Left colon (tissue), 2 donors: ENCODE measurements around the gene TMEM52. TPM values are rescaled to one million over a fixed set of nuclear protein-coding genes. Genes with fewer than 3 reads are reported as not detected.

Experiments
- ATAC-seq: fragments of 200-7000 bp; cut with Tn5 transposase; one replicate; pipeline ENCODE4 v1.9.1; 2020; ENCODE audit warnings: mild to moderate bottlenecking, moderate library complexity
- DNase-seq, 2 donors: peaks; one replicate each; pipeline ENCODE4 v3.0.0-alpha.2; 2020
- intact Hi-C, 2 donors: fragments of 100-400 bp; cut with DNase I in 1 of 2; cut with micrococcal nuclease in 1 of 2; formaldehyde crosslinking; loops; one replicate each; pipeline versions ENCODE4 v1.11.2 to v1.14.0; 2022; cut with DNase I, micrococcal nuclease
- total RNA-seq, 2 donors: library from RNA; stranded (reverse); fragmentation: NEBNext Ultra II Directional; extraction: Animal tissue kit (Norgen Biotek cat#: 25700); gene quantifications; one replicate each; pipeline ENCODE4 v1.2.1, GENCODE V29; 2021
- donor health status: DM: no; HTN: no; CAD: no.
- donor health status: DM: yes; HTN: yes; CAD: no.

The TMEM52 gene
- total RNA-seq, 2 donors from 2014 or later: 4.1 to 4.3 TPM

DNA sequence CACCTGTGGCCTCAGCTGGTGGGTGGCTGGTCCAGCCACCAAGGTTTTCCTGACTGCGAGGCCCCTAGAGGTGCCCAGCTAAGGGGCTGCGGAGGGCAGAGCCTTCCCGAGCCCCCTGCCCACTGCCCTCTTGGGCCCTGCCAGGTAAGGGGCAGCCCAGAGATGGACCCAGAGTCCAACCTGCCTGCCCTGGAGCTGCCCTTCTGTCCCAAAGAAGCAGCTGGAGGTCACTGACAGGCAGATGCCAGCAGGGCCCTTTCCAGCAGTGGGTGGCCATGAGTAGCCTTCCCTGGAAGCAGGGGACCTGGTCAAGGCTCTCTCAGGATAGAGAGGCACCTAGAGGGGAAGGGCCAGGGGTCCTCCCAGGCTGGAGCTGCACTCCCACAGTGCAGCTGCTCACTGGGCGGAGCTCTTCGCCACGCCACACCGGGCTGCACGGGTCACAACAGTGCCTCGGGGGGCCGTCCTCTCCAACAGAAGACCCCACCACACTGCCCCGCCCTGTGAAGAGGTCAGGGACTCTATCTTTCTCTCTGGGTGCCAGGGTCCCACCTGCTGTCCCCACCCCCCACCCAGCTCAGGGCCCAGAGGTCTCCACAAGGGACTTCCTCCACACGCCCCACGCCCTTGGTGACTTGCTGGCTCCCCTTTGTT lies 17.3 kb downstream of the TMEM52 start:
- intact Hi-C loops: no loop called here
- ATAC-seq: no peak
- no peak for DNase-seq

DNA sequence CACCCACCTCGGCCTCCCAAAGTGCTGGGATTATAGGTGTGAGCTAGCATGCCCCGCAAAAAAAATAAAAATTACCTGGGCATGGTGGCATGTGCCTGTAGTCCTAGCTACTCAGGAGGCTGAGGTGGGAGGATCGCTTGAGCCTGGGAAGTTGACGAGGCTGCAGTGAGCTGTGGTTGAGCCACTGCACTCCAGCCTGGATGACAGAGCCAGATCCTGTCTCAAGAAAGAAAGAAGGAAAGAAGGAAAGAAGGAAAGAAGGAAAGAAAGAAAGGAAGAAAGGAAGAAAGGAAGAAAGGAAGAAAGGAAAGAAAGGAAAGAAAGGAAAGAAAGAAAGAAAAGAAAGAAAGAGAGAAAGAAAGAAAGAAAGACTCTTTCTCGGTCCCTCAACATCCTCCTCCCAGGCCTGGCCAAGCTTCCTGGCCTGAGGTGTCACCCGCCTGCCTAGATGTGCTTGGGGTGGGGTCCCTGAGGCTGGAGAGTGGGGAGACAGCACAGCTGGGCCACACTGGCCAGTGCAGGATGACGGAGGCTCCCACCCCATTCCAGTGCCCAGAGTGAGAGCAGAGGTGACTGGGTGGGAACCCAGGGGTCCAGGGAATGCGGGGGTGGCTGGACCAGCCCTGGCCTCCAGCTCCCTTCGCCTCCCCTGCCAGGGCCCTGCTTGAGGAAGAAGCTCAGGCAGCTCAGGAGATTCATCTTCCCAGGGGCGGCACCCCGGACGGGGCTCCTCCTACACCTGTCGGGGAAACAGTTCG lies 18.0 kb downstream of the TMEM52 start:
- DNase-seq (no peak), ATAC-seq (peak; percentile 20)
- intact Hi-C loops: no loop called here

DNA sequence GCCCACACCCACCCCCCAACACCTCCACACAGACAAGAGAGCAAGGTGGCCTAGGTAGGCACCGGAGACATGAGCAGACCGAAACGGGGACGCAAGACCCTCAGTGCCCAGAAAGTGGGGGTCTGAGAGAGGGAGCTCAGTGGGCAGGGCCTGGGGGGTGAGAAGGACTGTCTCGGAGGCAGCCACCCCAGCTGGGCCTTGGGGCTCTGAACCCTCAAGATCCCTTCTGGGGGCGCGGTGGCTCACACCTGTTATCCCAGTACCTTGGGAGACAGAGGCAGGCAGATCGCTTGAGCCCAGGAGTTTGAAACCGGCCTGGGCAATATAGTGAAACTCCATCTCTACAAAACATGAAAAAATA lies 19.1 kb downstream of the TMEM52 start:
- intact Hi-C loops: no loop called here
- ATAC-seq: no peak
- DNase-seq: no peak

DNA sequence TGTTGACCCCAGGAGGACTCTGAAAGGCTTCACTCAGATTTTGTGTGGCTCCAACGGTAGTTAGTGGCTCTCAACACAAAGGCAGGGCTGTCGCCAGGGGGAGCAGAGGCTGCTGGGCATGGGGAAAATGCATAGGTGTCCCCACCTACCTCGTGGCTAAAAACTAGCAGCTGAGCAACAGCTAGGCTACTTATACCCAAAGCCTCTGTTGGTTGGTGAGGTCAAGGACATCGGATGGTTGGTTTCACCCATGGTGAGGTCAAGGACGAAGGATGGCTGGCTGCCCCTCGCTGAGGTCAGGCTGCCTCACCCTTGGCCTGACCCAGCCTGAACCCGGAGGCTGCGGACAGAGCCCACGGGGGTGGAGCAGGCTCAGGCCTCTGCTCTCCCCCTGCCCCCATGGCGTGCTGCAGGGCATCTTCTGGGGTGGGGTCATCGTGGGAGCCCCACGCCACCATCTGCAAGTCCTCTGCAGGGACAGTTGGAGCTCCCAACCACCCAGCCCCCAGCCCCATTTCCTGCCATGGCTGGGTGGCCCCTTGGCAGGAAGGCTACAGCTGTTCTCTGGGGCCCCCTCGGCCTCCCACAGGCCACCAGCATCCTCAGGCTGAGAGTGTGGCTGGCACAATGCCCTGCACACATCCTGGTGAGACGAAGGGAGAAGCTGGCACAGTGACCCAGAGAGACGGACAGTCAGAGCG lies 19.7 kb downstream of the TMEM52 start:
- DNase-seq (no peak), ATAC-seq (no peak)
- intact Hi-C loops: no loop called here

DNA sequence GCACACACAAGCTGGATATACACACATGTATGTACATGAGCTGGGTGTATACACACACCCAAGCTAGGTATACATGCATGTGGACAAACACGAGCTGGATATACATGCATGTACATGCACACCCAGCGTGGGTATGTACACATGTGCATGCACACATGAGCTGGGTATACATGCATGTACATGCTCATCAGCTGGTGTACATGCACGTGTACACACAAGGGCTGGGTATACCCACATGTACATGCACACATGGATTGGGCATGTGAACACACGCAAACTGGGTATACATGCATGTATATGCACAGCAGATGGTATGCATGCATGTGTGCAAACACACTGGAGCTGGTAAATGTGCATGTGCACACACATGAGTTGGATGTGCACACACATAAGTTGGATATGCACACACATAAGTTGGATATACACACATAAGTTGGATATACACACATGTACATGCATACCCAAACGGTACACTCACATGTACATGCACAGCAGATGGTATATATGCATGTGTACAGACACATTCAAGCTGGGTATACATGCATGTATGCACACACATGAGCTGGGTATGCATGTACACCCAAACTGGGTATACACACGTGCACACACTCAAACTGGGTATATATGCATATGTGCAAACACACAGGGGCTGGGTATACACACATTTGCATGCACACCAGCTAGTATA lies 20.7 kb downstream of the TMEM52 start:
- DNase-seq (no peak), ATAC-seq (no peak)
- intact Hi-C loops: no loop called here

DNA sequence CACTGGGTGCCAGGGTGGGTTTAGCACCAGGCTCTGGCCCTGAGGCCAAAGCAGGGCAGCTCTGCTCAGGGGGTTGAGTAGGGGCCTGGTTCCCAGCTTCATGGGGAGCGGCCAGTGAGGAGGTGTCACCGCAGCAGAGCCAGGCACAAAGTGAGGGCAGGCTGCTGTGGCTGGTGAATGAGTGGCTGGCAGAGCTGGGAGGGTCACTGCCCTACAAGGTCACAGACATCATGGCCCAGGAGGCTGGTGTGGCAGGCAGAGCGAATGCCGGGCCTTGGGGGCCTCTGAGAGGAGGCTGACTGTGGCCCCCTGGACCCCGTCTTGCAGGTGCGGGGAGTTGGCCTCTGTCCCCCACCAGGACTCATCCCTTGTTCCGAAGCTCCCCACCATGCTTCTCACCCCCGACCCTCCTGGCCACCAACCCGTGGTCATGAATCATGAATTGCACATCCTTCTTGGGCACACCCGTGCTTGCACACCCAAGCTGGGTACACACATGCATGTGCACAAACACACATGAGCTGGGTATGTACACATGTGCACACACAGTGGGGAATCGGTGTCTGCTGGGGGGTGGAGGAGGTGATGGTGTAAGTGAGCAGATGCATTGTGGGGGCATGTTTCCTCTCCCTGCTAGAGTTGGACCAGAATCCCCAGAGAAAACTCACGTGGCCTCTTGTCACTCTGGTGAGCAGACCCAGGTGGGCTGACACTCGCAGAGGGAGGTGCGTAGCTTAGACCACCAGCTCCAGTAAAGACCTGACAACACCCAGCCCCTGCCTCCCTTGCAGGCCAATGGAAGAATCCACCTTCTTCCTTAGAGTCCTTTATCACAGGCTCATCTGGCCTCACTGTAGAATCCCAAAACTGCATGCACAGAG lies 23.4 kb downstream of the TMEM52 start:
- no peak for DNase-seq
- ATAC-seq: no peak
- intact Hi-C loops: no loop called here

DNA sequence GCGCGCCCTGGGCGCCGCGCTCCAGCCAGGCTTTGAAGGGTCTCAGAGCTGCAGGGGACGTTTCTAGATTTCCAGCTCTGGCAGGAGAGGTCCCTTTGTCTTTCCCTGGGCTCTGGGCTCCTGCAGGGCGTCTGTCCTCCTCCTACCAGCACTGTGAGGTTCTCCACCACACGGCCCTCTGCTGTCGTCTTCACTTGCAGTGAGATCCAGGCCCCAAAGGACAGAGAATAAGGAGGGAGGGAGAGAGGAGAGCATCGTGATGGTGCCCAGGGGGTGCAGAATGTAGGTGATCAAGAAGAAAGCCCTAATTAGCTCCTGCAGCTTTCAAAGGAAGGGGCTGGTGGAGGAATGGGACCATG lies 24.0 kb downstream of the TMEM52 start:
- intact Hi-C loops: no loop called here
- ATAC-seq (no peak), DNase-seq (no peak)

DNA sequence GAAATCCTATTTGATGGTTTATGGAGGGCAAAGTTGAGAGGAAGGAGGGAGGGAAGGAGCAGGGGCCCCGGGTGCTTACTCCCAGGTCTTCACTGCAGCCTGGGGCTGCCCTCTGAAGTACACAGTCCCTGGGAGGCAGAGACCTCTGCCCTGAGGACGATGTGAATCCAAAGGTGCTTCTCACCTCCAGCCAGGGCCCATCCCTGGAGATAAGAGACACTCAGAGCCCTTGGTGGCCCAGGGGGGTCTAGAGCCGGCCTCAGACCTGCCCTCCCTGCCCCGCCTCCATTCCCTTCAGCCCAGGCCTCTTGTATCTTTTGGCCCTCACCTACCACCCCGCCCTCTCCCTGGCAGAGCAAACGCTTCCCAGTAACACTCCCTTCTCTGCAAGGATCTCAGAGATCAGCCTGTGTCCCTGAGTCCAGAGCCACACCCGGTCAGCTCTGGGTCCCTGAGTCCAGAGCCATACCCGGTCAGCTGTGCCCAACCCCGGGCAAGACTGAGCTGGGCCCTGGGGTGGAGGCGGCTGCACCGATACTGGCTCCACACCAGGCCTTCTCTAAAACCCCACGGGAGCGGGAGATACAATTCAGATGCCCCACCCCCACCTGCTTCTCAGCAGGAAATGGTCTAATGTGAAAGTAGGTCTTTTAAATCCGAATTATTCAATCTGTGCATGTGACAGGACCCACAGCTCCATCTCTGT lies 24.6 kb downstream of the TMEM52 start:
- ATAC-seq (peak; percentile 69), DNase-seq (peak; percentile 83 to 92)
- intact Hi-C loops: no loop called here

DNA sequence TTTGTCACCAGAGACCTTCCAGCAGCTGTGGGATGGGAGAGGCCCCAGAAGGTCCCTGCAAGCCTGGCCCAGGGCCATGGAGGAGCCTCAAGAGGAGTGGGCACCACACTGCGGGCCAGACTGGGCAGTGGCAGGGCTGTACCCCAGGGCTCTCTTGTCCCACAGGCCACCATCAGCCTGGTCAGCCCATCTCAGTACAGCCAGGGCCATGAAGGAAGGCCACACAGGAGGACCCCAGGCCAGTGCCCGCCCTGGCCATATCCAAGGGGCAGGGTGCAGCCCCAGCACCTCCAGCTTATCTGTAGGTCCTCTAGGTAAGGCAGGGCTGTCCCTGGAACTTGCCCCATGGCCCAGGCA lies 25.1 kb downstream of the TMEM52 start:
- DNase-seq (no peak), ATAC-seq (no peak)
- intact Hi-C loops: no loop called here

DNA sequence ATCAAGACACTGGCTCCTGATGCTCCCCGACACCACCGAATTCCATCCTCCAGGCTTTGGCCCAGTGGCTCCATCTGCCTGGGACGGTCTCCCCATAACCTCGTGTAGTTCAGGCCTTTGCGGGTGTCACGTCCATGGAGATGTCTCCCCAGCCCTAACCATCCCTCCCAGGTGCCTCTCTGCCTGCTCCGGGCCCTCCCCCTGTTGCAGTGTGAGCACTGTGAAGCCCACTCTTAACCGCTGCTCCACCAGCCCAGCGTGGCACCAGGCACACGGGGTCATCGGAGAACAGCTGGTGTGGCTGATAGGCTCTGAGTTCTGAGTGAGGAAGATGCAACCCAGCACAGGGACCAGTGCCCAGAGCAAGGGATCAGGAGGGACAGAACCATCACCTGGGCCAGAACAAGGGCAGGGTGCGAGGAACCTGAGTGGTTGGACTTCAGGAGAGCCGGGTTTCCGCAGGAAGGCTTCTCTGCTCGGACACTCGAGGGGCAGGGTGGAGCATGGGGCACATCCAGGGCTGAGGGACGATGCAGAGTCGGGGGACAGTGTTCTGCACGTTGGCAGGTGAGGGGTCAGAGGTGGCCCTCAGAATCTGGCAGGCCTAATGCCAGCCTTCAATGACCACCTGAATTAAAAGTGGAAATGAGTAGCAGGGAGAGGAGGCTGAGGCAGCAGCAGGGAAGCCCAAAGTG lies 25.6 kb downstream of the TMEM52 start:
- DNase-seq (no peak), ATAC-seq (no peak)
- intact Hi-C loops: no loop called here

DNA sequence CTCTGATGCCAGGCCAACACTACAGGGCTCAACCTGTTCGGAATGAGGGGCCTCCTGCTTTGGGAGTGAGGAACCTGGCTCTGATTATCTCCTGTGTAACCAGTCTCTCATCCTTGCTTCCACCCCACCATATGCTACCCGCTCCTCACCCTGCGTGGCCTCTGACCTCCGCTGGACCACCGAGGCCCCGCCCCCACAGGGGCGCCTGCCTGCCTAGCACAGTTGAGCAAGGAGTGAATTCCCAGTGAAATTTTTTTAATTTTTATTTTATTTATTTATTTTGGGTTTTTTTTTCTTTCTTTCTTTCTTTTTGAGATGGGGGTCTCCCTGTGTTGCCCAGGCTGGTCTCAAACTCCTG lies 26.3 kb downstream of the TMEM52 start:
- intact Hi-C loops: no loop called here
- DNase-seq (no peak), ATAC-seq (no peak)

DNA sequence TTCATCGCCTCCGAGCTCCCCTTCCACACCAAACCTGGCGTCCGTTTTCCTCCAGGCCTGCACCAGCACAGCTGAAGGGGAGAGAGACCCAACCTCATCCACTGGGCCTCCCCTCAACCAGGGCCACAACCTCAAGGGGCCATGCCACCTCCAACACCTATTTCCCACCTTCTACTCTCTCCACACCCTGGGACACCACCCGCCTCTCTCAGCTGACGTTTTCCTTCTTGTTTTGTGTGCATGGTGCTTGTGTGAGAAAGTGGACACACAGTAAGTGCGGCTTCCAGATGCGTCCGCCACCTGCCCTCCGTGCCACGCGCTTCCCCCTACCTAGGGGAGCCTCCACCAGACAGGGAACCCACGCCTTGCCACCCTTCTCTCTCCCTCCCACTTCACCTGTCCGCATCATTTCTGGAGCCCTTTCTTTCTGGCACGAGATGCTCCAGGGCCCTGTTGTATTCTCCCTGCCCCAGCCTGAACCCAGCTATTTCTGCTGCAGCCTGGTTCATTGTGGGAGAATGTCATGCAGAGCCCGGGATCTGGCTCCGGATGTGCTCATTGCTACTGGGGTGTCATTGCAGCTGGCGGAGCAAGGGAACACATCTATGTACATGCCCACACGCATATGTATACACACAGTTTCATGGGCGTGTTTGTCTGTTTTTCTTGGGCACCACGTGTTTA lies 26.9 kb downstream of the TMEM52 start:
- intact Hi-C loops: no loop called here
- peak in 1 of 2 donors; percentile 48 for DNase-seq
- ATAC-seq: no peak

DNA sequence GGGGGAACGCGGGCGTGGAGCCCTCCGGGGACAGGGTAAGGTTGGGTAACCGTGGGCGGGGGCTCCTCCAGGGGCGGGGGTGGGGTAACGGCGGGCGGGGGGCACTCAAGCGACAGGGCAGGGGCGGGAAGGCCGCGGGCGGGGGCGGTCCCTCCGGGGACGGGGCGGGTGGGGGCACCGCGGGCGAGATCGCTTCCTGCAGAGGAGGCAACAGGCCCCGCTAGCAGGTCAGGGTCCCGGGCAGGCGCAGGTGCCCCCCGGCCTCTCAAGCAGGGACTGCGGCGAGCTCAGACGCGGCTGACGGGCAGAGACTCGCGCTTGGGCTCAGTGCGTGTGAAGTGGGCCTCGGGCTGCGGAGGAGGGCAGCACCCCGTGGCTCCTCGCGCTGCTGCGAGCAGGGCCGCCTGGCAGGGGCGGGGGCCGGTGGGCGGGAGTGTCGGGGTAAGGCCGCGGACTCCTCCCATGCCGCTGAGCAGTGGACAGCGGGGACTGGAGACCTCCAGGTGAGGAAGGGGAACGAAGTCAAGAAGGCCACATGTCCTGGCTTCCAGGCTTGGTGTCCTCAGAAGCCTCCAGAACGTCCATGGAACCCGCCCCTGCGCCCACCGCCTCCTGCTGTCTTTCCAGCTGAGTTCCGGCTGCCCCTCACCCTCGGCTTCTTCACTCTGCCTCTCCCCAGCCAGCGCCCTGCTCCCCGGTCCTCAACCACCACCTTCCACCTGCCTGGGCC lies 27.6 kb downstream of the TMEM52 start:
- ATAC-seq: peak; percentile 44
- DNase-seq: peak; percentile 84 to 86
- intact Hi-C loops: no loop called here

DNA sequence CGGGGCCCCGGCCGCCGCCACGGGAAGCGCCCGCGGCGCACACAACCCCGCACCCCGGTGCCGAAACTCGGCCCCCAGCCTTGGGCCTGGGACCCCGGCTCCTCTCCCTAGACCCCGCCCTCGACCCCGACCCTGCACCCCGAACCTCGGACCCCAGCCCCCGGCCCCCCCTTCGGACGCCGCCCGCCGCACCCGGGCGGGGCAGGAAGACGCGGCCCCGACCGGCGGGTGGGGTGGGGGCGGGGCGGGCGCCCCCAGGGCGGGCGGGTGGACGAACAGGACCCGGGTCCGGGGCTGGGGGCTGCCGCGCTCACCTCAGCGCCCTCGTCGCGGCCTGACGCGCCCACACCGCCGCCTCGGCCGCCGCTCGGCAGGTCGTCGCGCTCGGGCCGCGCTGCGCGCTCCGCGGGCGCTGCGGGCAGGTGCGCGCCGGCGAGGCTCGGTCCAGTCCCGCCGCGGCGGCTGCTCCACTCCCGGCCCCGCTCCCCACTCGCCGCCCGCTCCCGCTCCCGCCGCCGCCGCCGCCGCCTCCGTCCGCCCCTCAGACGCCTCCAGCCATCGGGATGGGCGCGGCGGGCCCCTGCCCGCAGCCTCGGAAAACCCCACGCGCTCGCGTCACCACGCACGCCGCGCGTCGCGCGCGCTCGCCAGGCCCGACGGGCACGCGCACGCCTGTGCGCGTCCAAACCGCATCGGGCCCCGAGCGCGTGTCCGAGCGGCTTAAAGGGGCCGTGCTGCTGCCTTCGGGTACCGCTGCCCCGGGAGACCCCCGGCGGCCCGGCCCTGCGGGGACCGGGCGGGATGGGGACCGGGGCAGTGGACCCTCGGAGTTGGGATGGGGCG lies 28.4 kb downstream of the TMEM52 start, which contains the start of gene GNB1:
GNB1 (minus strand) TSS at position 582 of the 843 bp plus-strand sequence. CDS start 65,634 bp downstream, outside the sequence.
- ATAC-seq: peak; percentile 60
- intact Hi-C loops: no loop called here
- DNase-seq: peak; percentile 82 to 90

DNA sequence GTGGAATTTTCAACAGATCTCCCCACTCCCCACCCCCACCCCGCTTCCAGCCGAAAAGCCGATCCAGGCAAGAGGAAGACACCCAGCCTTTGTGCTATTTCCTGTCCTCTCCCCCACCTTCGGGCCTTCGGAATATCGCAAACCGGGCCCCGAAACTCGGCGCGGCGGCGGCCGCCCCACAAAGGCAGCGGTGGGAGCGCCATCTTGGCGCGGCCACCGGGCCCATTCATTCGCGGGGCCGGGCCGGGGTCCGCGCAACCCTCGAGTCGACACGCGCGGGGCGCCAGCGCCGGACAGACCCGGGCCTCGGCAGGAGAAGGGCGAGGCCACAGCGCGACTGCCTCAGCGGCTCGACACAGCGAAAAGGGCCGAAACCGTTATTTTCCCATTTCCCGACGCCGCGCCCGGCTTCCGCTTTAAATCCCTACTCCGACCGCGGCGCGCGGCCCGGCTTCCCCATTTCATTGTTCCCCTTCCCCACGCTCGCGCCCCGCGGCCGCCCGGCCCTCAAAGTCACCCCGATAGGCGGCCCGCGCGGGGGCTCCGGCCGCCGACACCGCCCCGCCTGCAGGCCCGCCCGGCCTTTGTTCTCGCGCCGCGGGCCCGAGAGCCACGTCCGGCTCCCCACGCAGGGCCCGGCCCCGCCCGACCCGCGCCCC lies 29.1 kb downstream of the TMEM52 start:
- no peak for ATAC-seq
- DNase-seq: peak in 1 of 2 donors; percentile 73

More for the DNA sequence above, 29.1 kb downstream of the TMEM52 start:
- intact Hi-C loops: no loop called here
